Middle frontal gyrus (tissue), 1 donor: Measurements from ENCODE around the gene MPV17.
"Not testable (repeated sequence)": the region's sequence is repeated elsewhere in the genome, so short reads cannot be mapped to it uniquely, and the experiment has no call there.

Source experiments
- DNase-seq: peaks from one replicate; pipeline ENCODE4 v3.0.0-alpha.2; 2015; ENCODE audit warnings: low spot score; ENCODE audit errors: extremely low spot score

The MPV17 gene, protein sequence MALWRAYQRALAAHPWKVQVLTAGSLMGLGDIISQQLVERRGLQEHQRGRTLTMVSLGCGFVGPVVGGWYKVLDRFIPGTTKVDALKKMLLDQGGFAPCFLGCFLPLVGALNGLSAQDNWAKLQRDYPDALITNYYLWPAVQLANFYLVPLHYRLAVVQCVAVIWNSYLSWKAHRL

DNA sequence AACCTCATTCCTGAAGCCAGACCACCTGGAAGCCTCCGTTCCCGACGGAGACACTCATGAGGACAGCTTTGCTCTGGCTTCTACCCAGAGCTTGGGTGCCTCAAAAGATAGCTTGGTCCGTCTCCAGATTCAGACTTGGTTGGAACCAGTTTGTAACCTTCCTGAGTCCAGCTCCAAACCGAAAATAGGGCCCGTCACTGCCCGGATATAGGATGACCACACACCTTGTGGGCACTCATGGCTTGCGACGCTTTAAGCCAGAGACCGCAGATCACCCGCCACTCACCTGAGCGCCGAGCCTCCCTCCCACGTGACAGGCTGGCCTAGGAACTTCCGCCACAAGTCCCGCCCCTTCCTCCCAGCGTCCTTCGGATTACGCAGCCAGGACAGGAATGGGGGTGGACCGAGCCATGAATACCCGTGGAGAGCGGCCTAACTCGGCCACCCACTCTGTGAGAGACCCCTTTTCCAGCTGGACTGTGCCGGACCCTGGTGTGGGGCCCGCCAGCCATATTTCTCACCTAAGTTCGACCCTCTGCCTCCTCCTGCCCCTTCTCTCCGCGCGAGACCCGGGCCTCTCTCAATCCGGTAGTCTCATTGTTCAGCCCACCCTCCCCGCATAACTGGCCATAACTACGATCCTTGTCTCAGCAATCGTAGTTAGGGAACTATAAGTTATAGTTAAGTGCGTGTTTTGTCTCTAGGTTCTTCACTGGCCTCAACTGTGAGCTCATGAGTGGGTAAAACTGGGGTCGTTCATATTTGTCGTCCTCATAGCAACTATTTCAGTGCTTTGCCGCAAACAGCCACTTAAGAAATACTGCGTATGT, at the start of gene MPV17:
Gene MPV17, minus strand, starts transcription at position 332 of the 830 bp plus-strand sequence. CDS start 580 bp downstream, outside the sequence.
- DNase-seq, result peak; percentile 91

DNA sequence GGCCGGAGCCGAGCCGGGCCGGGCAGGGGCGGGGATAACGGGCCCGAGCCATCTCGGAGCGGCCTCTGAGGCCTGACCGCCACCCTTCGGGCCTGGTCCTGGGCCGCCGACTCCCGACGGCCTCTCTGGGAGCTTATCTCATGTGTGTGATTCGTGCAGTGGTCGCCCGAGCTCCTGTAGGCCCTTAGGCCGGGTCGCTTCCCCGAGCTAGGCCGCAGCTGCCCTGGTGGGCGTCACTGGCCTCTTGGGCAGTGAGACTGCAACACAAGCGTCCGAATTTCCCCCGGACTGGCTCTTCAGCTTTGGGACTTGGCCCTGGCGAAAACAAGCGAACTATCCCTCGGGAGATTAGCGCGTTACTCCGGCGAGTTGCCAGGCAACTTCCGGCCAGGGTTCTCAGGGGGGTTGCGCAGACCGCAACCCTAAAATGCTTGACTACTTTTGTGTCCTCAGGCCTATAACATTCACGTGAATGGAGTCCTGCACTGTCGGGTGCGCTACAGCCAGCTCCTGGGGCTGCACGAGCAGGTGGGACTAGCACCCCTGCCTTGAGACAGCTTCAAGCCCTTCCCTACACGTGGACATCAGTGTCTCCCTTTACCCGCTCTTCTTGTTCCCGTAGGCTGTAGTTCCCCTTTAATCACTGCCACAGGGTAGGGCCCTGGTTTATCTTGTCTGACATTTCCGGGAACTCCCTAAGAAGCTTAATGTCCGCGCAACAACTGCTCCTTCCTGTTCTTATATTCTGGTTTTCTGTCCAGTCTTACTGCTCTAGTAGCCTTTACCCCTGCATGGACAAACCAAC, 48.1 kb upstream of the MPV17 start:
- no peak for DNase-seq

DNA sequence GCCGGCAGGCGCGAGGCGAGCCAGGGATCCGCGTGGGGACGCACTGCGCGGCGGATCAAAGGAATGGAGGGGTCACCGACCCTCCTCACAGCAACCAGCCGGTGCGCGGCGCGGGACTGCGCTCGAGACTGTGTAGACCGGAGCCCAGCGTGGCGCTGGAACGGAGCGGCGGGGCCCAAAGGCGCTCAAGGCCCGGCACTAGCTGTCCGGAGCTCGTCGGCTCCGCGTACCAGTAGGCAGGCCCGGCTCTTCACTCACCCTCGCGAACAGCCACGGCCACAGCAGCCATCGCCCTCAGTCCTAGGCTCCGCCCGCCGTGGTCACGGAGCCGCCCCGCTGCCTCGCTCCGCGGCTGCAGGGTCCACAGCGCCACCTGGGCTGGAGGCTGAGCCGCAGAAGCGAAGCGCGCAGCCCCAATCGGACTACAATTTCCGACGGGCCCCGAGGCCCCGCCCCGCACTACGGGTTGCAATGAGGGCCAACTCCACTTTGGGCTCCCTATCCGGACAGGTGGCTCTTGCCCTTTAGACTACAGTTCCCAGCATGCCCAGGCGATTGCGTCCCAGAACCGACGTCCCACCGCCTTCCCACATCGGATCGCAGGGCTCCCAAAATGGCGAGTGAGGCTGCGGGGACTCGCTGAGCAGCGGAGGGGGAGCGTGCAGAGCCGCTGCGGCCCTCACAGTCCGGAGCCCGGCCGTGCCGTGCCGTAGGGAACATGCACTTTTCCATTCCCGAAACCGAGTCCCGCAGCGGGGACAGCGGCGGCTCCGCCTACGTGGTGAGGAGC, 47.3 kb upstream of the MPV17 start, which contains the start of the genes EIF2B4 and SNX17:
Gene EIF2B4, minus strand, starts transcription at position 313 of the 790 bp plus-strand sequence. Its CDS starts 24 bp downstream, at position 289.
Gene SNX17, plus strand, starts transcription at position 591 of the 790 bp plus-strand sequence. Its CDS starts 128 bp downstream, at position 719.
- DNase-seq, result peak; percentile 99

DNA sequence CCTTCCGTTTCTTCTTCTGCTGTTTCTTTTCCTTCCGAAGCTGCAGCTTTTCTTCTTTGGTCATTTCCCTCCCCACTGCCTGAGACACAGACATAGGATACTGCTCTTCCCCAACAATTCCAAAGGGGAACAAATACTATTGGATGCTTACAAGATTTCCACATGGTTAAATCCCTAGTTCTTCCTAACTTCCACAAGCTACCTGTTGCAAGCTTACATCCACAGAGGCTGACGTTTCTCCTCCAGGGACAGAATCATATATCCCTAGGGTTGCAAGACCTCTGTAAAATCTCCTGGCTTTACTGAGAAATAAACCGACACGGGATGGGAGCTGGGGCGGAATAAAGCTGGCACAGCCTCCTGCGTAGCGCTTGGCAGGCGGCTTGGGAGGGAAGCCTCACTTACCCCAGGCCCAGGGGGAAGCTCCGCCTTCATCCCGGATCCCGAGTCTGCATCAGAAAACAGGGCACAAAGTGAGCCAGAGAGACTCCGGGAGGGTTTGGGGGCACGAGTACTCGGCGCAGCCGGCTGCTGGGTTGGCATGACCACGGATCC, 46.7 kb upstream of the MPV17 start:
- peak; percentile 25 for DNase-seq

DNA sequence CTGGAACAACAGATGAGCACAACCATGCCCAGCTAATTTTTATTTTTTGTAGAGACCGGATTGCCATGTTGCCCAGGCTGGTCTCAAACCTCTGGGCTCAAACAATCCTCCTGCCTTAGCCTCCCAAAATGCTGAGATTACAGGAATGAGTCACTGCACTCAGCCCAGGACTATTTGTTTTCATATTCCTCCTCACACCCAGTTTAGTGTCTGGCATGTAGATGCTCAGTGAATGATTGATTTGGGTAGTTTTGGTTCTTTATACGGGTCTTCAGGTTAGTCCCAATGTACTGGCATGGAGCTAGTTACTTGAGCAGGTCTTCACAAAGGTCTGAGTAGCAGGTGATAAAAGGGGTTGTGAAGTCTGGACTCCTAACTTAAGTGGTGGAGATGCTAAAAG, 41.0 kb upstream of the MPV17 start:
- DNase-seq, result no peak

DNA sequence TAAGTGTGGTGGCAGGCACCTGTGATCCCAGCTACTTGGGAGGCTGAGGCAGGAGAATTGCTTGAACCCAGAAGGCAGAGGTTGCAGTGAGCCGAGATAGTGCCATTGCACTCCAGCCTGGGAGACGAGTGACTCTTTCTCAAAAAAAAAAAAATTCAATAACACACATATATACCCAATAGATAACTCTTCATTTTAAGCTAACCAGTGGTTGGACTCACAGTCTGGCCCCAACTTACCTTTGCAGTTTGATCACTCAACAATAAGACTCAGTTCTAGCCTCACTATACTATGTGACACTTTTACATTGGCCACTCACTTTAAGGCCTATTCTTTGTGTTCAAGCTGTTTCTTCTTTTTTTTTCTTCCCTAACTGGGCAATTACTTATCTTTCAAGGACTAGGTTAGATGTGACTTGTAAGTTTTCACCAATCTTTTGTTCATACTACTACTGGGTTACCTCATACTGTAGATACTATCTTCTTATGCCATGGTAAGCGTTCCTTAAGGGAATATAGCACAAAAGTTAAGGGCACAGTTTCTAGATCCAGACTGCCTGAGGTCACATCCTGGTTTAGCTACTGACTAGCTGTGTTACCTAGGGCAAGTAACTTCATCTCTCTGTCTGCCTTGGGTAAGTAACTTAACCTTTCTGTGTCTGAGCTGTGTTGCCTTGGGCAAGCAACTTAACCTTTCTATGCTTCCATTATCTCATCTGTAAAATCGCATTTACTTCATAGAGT, 40.0 kb upstream of the MPV17 start:
- DNase-seq, result no peak

DNA sequence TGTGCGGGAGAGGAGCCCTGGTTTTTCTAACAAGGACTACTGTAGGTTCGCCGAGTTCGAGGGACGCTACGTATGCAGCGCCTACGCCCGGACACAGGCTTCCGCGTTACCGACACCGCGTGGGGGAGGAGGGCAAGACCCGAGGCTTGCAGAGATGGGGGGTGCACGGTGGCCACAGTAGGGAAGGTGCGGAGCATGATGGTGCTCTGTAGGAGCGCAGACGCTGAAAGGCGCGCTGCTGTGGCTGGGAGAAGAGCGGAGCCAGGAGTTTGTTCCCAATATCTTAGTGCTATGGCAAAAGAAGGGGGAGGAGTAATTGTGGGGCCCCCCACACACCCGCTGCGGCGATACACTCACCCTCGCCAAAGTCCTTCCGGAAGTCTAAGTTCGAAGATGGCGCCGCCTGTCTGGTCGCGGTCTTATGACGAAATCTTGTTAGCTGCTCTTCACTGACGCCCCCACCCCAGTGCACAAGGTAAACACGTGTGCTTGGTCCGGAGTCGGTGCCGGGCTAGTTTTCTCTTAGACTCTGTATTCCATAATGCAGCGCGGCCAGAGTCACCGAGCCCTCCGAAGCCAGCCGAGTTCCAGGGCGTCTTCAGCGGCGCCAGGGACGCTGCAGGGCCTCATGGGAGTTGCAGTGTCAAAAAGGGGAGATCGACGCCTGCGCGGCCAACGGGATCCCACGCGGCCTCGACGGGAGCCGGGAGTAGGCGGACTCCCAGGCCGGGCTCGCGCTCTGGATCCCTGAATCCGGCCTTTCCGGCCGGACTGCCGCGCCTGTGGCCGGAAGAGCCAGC, 33.7 kb upstream of the MPV17 start, which contains the start of gene GTF3C2:
Gene GTF3C2, minus strand, starts transcription at position 383 of the 800 bp plus-strand sequence. CDS start 13,210 bp downstream, outside the sequence.
- peak; percentile 96 for DNase-seq

DNA sequence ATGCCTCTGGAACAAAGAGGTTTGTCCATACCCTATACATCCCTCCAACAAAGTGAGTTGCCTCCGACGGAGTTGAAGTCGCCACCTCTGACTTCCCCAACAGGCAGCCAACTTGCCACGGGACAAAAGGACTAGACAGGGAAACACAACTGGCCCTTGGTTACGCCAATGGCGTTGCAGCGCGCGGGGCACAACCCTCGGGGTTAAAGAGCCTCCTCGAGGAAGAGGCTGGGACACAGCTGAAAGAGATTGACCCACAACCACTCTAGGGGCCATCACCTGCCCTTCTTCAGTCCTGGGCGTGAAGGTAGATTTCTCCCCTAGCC, 33.1 kb upstream of the MPV17 start:
- DNase-seq, result no peak

DNA sequence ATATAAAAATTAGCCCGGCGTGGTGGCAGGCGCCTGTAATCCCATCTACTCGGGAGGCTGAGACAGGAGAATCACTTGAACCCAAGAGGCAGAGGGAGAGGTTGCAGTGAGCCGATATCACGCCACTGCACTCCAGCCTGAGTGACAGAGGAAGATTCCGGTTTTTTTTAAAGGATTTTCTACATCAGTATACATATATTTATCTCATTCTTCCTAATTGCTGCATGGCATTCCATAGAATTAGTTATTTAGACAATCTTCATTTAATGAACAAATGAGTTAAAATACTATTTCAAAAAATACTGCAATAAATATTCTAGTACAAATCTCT, 31.7 kb upstream of the MPV17 start:
- DNase-seq, result no peak

DNA sequence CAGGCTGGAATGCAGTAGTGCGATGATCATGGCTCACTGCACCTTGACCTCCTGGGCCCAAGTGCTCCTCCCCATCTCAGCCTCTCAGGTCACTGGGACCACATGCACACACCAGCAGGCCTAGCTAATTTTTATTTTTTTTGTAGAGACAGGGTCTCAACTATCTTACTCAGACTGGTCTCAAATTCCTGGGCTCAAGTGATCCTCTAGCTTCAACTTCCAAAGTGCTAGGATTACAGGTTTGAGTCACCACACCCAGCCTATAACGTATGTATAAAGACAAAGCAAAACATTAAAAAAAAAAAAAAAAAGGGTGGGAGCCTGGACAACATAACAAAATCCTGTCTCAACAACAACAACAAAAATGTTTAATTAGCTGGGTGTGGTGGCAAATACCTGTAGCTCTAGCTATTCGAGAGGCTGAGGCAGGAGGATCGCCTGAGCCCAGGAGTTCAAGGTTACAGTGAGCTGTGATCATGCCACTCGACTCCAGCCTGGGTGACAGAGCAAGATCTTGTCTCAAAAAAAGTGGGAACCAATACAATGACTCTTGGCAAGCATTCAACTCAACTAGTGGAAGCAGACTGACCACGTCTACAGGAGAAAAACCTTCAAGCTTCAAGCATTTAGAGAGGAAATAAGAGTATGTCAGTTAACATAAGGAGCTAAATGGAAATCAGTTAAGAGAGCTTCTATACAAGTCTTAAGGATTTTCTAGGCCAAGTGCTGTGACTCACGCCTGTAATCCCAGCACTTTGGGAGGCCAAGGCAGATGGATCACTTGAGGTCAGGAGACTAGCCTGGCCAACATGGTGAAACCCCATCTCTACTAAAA, 31.1 kb upstream of the MPV17 start:
- DNase-seq, result no peak

DNA sequence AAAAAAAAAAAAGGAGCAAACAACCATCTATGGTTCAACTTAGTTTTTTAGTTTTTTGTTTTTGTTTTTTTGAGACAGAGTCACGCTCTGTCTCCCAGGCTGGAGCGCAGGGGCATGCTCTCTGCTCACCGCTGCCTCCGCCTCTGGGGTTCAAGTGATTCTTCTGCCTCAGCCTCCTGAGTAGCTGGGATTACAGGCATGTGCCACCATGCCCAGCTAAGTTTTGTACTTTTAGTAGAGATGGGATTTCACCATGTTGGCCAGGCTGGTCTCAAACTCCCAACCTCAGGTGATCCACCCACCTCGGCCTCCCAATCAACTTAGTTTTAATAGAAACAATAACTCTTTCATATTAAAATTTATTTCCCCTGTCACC, 30.5 kb upstream of the MPV17 start:
- DNase-seq, result not testable (repeated sequence)

DNA sequence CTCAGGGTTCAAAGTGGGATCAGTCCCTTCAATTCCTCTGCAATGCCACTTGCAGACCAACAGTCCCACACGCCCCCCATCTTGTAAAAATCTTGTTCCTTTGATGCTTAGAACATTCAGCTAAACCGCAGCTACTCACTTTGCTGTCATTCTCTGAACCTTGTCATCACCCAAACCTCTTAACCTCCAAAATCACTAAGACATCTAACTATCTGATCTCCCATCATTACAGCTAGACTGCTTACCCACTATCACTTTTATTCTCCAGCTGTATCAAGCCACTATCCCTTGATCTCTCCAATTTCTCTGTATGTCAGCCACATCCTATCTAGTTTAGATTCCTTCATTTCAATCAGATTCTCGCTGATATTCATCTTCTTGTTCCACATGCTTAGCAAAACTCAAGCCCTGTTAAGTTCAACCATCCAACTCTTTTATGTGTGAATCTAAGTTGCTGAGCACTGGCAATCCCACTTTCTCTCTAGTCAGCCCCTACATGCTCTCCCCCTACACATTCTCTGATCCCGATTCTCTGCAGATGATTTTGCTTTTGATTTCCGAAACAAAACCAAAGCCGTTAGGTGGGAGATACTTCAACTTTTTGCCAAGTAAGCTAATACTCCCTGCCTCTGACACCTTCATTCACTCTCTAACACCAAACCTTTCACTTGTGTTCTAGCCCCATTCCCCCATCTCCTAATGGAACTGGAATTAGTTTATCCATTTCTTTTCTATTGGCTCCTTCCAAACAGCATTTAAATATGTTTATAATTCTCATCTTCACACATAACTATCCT, 29.1 kb upstream of the MPV17 start:
- DNase-seq, result no peak

DNA sequence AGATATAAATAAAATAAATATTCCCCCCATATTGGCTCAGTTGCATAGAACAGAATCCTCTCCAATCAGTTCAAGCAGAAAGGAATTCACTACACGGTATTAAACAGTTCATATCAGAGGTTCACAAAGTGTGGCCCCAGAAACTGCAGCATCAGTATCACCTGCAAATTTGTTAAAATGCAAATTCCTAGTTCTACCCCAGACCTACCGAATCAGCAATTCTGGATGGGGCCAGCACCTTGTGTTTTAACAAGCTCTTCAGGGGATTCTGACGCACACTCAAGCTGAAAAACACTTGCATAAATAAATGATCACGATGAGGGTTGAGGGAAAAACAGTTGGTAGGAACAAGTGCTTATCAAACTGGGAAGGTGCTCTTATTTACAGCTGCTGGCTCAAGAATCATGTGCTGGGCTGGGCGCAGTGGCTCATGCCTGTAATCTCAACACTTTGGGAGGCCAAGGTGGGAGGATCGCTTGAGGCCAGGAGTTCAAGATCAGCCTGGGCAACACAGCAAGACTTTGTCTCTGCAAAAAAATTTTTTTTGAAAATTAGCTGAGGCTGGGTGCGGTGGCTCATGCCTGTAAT, 27.3 kb upstream of the MPV17 start:
- DNase-seq, result no peak

DNA sequence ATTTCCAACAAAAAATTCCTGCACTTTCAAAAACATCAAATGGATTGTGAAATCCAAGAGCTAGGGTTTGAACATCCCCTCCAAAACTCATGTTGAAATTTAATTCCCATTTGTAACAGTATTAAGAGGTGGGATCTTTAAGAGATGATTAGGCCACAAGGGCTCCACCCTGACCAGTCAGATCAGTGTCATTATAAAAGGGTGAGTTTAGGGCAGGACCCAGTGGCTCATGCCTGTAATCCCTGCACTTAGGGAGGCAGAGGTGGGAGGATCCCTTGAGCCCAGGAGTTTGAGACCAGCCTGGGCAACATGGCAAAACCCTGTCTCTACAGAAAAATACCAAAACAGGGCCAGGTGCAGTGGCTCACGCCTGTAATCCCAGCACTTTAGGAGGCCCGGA, 24.7 kb upstream of the MPV17 start:
- DNase-seq, result no peak

DNA sequence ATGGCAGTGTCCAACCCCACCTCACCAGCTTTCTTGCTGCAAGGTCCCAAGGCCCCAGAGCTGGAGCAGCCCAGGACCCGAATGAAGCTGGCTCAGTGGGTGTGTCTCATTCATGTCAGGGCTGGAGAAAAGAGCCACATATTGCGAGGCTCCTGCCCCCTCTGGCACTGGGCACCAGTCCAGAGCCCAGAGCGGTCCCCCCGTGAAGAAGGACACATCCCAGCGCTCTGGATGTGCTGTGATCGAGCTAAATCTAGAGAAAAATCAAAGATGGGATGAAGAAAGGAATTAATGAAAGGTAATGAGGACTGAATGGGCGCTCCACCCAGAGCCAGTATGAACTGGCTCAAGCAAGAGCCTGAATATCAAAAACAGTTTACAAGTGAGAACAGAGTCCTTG, 13.3 kb upstream of the MPV17 start:
- no peak for DNase-seq

DNA sequence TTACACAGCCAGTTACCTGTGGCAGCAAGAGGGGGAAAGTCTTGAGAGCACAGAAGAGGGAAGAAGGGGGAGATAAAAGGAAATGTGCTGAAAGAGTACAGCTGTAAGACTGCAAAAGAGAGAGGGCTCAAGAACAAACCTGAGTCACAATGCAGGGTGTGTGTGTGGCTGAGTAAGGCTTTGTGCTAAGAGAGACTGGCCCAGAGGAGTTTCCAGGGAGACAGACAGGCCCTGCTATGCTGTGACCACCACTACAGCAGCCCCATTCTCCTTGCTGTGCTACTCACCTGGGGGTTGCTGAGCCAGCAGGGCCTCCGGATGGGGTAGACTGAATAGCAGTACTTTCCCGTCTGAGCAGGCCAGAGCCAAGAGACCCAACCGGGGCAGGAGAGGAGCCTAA, 12.4 kb upstream of the MPV17 start:
- DNase-seq, result no peak

DNA sequence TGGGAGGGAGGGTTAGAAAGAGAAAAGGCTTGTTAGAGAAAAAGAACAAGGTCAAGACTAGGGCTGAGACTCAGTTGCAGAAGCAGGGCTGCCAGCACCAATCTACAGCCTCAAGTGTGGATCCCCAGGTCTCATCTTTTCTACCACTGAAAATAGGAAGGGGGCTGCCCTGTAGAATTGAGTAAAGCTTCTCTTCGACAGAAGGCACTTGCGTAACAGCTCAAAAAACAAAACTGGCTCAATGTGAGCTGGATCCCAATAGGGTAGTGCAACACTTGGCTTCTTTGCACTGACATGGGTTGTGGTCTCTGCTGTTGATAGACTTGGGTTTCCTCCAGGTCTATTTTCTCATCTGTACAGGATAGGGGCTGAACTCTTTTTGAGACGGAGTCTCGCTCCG, 1.8 kb upstream of the MPV17 start:
- DNase-seq, result no peak
